HG03565 (cell line): ENCODE results near the gene SEC24D.

Experiments used
- ATAC-seq: cut with Tn5 transposase; IDR thresholded peaks from one replicate; pipeline ENCODE4 v1.9.1; 2021; ENCODE audit warnings: mild to moderate bottlenecking, moderate library complexity; ENCODE audit not compliant: unreplicated experiment

Gene SEC24D

GRCh38 chr4:118723369-118723768, 112.6 kb downstream of the SEC24D start:
- no peak for ATAC-seq

- ATAC-seq = no peak
Observed at GRCh38 chr4:118721752-118722151, 114.2 kb downstream of the SEC24D start.

DNA sequence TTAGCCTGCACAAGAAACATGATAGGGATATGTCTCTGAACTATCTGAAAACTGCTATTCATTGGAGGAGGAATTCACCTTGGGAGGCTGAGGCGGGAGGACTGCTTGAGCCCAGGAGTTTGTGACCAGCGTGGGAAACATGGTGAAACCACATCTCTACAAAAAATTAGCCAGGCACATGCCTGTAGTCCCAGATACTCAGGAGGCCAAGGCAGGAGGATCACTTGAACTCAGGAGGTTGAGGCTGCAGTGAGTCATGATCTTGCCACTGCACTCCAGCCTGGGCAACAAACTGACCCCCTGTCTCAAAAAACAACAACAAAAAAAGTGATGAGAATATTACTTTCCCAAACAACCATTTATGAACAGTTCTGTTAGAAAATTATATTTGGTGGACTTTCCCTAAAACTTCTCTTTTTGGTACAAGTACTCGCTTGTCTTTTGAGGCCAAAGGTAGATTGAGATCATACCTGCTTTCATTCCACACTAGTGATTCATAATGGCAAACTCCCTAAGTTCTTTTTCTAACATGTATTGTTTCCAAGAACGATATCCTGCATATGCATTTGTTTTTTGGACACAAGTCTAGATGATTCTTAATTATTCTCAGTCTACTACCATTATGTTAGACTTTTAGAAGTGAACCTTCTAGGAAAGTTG, 117.3 kb downstream of the SEC24D start:
- no peak for ATAC-seq

DNA sequence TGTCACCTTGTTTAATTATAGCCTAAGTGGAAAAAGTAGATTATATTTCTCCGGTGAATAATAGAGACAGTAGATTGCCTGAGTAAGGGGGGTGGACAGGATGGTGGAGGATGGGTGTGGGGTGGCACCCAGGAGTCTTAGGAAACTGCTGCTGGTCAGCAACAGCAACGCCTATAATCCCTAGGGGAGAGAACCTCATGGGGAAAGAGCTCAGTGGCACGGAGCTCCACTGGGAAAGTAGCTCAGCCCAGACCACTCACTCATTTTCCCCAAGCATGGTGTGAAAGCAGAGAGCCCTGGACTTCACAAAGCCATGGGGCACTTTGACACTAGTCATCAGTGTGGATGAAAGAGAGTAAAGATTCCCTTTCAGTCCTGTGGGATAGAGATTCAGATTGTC, 119.6 kb downstream of the SEC24D start:
- no peak for ATAC-seq

- no peak for ATAC-seq
Observed at GRCh38 chr4:118714682-118715081, 121.2 kb downstream of the SEC24D start.

- peak; percentile 59 for ATAC-seq
Observed at GRCh38 chr4:118712872-118713271, 123.1 kb downstream of the SEC24D start.

- ATAC-seq = no peak
Observed at GRCh38 chr4:118711052-118711451, 124.9 kb downstream of the SEC24D start.

- no peak for ATAC-seq
Observed at GRCh38 chr4:118703118-118703517, 132.8 kb downstream of the SEC24D start.

- peak; percentile 99 for ATAC-seq
Observed at GRCh38 chr4:118684873-118685811, 150.8 kb downstream of the SEC24D start, which contains the start of gene METTL14. Gene METTL14 (plus strand): TSS chr4:118685392. CDS start chr4:118685535, 143 bp downstream.

DNA sequence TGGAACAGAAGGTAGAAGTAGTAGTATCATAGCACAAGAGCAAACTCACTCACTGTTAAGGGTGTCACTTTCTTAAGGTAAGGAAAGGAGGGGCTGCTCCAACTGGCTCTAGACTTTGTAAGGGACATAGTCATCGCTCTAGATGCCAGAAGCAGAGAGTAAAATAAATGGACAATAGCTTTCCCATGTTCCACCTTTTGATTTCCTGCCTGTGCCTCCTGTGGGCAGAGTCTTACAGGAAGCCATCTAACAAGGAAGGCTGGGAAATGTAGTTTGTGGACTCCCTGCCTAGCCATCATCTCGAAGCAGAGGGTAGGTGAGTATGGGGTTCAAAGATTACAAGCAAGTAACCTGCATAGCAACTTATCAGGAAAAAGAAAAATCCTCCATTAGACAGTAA, 152.4 kb downstream of the SEC24D start:
- ATAC-seq = no peak

- no peak for ATAC-seq
Observed at GRCh38 chr4:118682928-118683327, 153.0 kb downstream of the SEC24D start.

GRCh38 chr4:118680808-118681207, 155.1 kb downstream of the SEC24D start:
- ATAC-seq = no peak

GRCh38 chr4:118676128-118676527, 159.8 kb downstream of the SEC24D start:
- ATAC-seq = no peak
